ENCODE results near the gene PICK1.
"Not testable (repeated sequence)": the region's sequence is repeated elsewhere in the genome, so short reads cannot be mapped to it uniquely, and the experiment has no call there.

Gene PICK1

GRCh38 chr22:38030311-38031133, 26.7 kb upstream of the PICK1 start:
- DNase-seq (ENCODE audit: low read depth), result no peak

GRCh38 chr22:38031491-38031890, 25.7 kb upstream of the PICK1 start:
- DNase-seq (ENCODE audit: low read depth), result no peak

GRCh38 chr22:38032681-38033521, 24.3 kb upstream of the PICK1 start:
- no peak for DNase-seq (ENCODE audit: low read depth)

GRCh38 chr22:38033522-38034277, 23.5 kb upstream of the PICK1 start:
- DNase-seq (ENCODE audit: low read depth), result no peak

- DNase-seq (ENCODE audit: low read depth), result no peak
These were observed 22.8 kb upstream of the PICK1 start for GRCh38 chr22:38034278-38034882.

GRCh38 chr22:38034884-38035529, 22.2 kb upstream of the PICK1 start:
- no peak for DNase-seq (ENCODE audit: low read depth)

- DNase-seq (ENCODE audit: low read depth), result no peak
These were observed 21.7 kb upstream of the PICK1 start for GRCh38 chr22:38035530-38035885.

- no peak for DNase-seq (ENCODE audit: low read depth)
These were observed 20.7 kb upstream of the PICK1 start for GRCh38 chr22:38036392-38037062.

- DNase-seq (ENCODE audit: low read depth), result not testable (repeated sequence)
These were observed 19.6 kb upstream of the PICK1 start for GRCh38 chr22:38037367-38038150.

- no peak for DNase-seq (ENCODE audit: low read depth)
These were observed 18.8 kb upstream of the PICK1 start for GRCh38 chr22:38038426-38038825.

- DNase-seq (ENCODE audit: low read depth), result no peak
These were observed 18.1 kb upstream of the PICK1 start for GRCh38 chr22:38038890-38039812.

- DNase-seq (ENCODE audit: low read depth), result no peak
These were observed 16.0 kb upstream of the PICK1 start for GRCh38 chr22:38040953-38041759.

GRCh38 chr22:38041760-38042487, 15.3 kb upstream of the PICK1 start:
- no peak for DNase-seq (ENCODE audit: low read depth)

GRCh38 chr22:38042488-38042790, 14.8 kb upstream of the PICK1 start:
- DNase-seq (ENCODE audit: low read depth), result no peak

- no peak for DNase-seq (ENCODE audit: low read depth)
These were observed 13.8 kb upstream of the PICK1 start for GRCh38 chr22:38043151-38044039.

GRCh38 chr22:38046070-38046748, 11.0 kb upstream of the PICK1 start:
- DNase-seq (ENCODE audit: low read depth), result no peak
